IPS-11a (cell line): ENCODE data around the gene MYLK3.
A peak's percentile ranks its signal among the peaks of the same experiment; 100 is the strongest.
"Not testable (repeated sequence)": the region's sequence is repeated elsewhere in the genome, so short reads cannot be mapped to it uniquely, and the experiment has no call there.

Experiments
- H3K4me3 ChIP-seq: one replicate; pipeline ENCODE4 v1.5.1; 2013; ENCODE audit warnings: low read depth, low read length, control low read depth

MYLK3 gene

GRCh38 chr16:46747777-46748651, at the start of gene MYLK3:
Gene MYLK3, minus strand, starts transcription at chr16:46748344. Its CDS starts 151 bp downstream, at chr16:46748193.
- H3K4me3 ChIP-seq, result no peak within 1 kb of the TSS

- no peak overlapping the region for H3K4me3 ChIP-seq
Observed at GRCh38 chr16:46797501-46797900, 49.4 kb upstream of the MYLK3 start.

GRCh38 chr16:46796764-46797269, 48.7 kb upstream of the MYLK3 start:
- H3K4me3 ChIP-seq, result no peak overlapping the region

- H3K4me3 ChIP-seq, result no peak overlapping the region
Observed at GRCh38 chr16:46793841-46794240, 45.7 kb upstream of the MYLK3 start.

- peak overlapping the region; percentile 55 for H3K4me3 ChIP-seq
Observed at GRCh38 chr16:46790599-46791270, 42.6 kb upstream of the MYLK3 start.

GRCh38 chr16:46789499-46790414, 41.6 kb upstream of the MYLK3 start:
- peak overlapping the region; percentile 55 for H3K4me3 ChIP-seq

GRCh38 chr16:46788891-46789474, 40.8 kb upstream of the MYLK3 start:
- H3K4me3 ChIP-seq, result no peak overlapping the region

- H3K4me3 ChIP-seq, result no peak overlapping the region
Observed at GRCh38 chr16:46787909-46788308, 39.8 kb upstream of the MYLK3 start.

GRCh38 chr16:46785076-46785845, 37.1 kb upstream of the MYLK3 start:
- no peak overlapping the region for H3K4me3 ChIP-seq

- not testable (repeated sequence) for H3K4me3 ChIP-seq
Observed at GRCh38 chr16:46784569-46784968, 36.4 kb upstream of the MYLK3 start.

- H3K4me3 ChIP-seq, result no peak overlapping the region
Observed at GRCh38 chr16:46783800-46784199, 35.7 kb upstream of the MYLK3 start.

- no peak overlapping the region for H3K4me3 ChIP-seq
Observed at GRCh38 chr16:46782320-46782719, 34.2 kb upstream of the MYLK3 start.

- H3K4me3 ChIP-seq, result no peak overlapping the region
Observed at GRCh38 chr16:46777804-46778203, 29.7 kb upstream of the MYLK3 start.

- H3K4me3 ChIP-seq, result no peak overlapping the region
Observed at GRCh38 chr16:46775214-46775613, 27.1 kb upstream of the MYLK3 start.

GRCh38 chr16:46774743-46775177, 26.6 kb upstream of the MYLK3 start:
- no peak overlapping the region for H3K4me3 ChIP-seq

- no peak overlapping the region for H3K4me3 ChIP-seq
Observed at GRCh38 chr16:46772463-46772862, 24.3 kb upstream of the MYLK3 start.

- H3K4me3 ChIP-seq, result no peak overlapping the region
Observed at GRCh38 chr16:46768809-46769208, 20.7 kb upstream of the MYLK3 start.

GRCh38 chr16:46765050-46765449, 16.9 kb upstream of the MYLK3 start:
- no peak overlapping the region for H3K4me3 ChIP-seq

GRCh38 chr16:46763147-46763546, 15.0 kb upstream of the MYLK3 start:
- no peak overlapping the region for H3K4me3 ChIP-seq

- H3K4me3 ChIP-seq, result no peak overlapping the region
Observed at GRCh38 chr16:46762583-46762982, 14.4 kb upstream of the MYLK3 start.
